Adrenal gland (tissue), 12 donors: ENCODE results near the gene GRIA1. TPM values are rescaled to one million over a fixed set of nuclear protein-coding genes. Genes with fewer than 3 reads are reported as not detected.

Source experiments
- DNase-seq, 7 donors: peaks; one replicate each; pipeline ENCODE4 v3.0.0-alpha.2; 2019 to 2020
- H3K27ac ChIP-seq, 5 donors: fragments of 200-600 bp; sonication (generic) in 4 of 5; 1 replicate in 3 of 5; 2 replicates in 2 of 5; pipeline versions ENCODE4 v1.5.1 to v1.8.0; 2016 to 2020; ENCODE audit warnings: mild to moderate bottlenecking in 1 of 5
- H3K27me3 ChIP-seq: fragments of 200-600 bp; 2 replicates; pipeline ENCODE4 v1.8.0; 2021
- H3K36me3 ChIP-seq, 2 donors: fragments of 200-600 bp; replicated peaks in 1 of 2; 1 replicate in 1 of 2; 2 replicates in 1 of 2; pipeline versions ENCODE4 v1.5.1 to v1.8.0; 2018 to 2022
- H3K4me1 ChIP-seq, 2 donors: fragments of 200-600 bp; replicated peaks in 1 of 2; 1 replicate in 1 of 2; 2 replicates in 1 of 2; pipeline versions ENCODE4 v1.5.1 to v1.8.0; 2018 to 2021
- H3K4me3 ChIP-seq, 4 donors: fragments of 200-600 bp; sonication (generic) in 3 of 4; one replicate each; pipeline ENCODE4 v1.5.1; 2016 to 2018
- H3K9me3 ChIP-seq, 3 donors: fragments of 200-600 bp; sonication (generic) in 1 of 3; replicated peaks in 1 of 3; 1 replicate in 2 of 3; 2 replicates in 1 of 3; pipeline versions ENCODE4 v1.5.1 to v1.8.0; 2016 to 2021
- CTCF ChIP-seq, 6 experiments: fragments of 450-650 bp in 4 of 6; fragments of 200-600 bp in 2 of 6; sonication (generic) in 1 of 6; IDR thresholded peaks; 1 replicate in 5 of 6; 2 replicates in 1 of 6; pipeline versions ENCODE4 v1.5.1 to v1.8.0; 2016 to 2021; ENCODE audit warnings: antibody characterized with exemption in 6 of 6, mild to moderate bottlenecking in 2 of 6, moderate library complexity in 1 of 6
- POLR2A ChIP-seq, 2 donors: fragments of 450-650 bp; IDR thresholded peaks; one replicate each; pipeline ENCODE4 v1.6.1; 2017; ENCODE audit warnings: antibody characterized with exemption in 2 of 2, mild to moderate bottlenecking in 2 of 2, moderate library complexity in 1 of 2
- WGBS, 4 donors: extraction: QIAGEN DNeasy Blood & Tissue Kit in 2 of 4; methylation state at CpG; one replicate each; pipeline versions ENCODE4 v1.1.5 to v1.1.7; 2013 to 2017; 5-methylcytosine and 5-hydroxymethylcytosine counted together
- intact Hi-C, 2 donors: fragments of 100-400 bp; cut with DNase I; formaldehyde crosslinking; loops; one replicate each; pipeline versions ENCODE4 v1.14.1 to v1.15.0; 2022 to 2023
- polyA plus RNA-seq, 3 donors: library from polyadenylated mRNA; stranded (reverse); fragments of 200-250 nt in 2 of 3; fragments of 350-450 nt in 1 of 3; fragmentation: Illumina TruSeq in 1 of 3; extraction: RNeasy Lipid Tissue Mini Kit (QIAGEN cat#74804) in 1 of 3; gene quantifications; one replicate each; pipeline ENCODE4 v1.2.3, GENCODE V29; 2013 to 2014
- total RNA-seq, 9 donors: library from RNA; depleted of rRNA in 4 of 9; stranded (reverse); fragments of >200 nt in 4 of 9; fragments of 120-200 nt in 1 of 9; fragmentation: NEBNext Ultra II Directional in 1 of 9; extraction: Animal tissue kit (Norgen Biotek cat#: 25700) in 1 of 9; gene quantifications; one replicate each; pipeline versions ENCODE4 v1.1.0 to v1.2.4, GENCODE V29; 2013 to 2023
- donor health status: healthy with polysubstance abuse.
- donor health status: Bipolar disorder and iron deficiency.
- donor health status: DM: yes; HTN: yes; CAD: no.
- donor health status: DM: no; HTN: no; CAD: no.
- donor health status: DM: no; HTN: no; CAD: no.
- donor health status: DM: yes; HTN: yes; CAD: no.

GRIA1 gene
- total and polyA plus RNA-seq, 12 donors, result 0.12 to 2.3 (median 0.86) TPM

GRCh38 chr5:153485641-153486040, 4.8 kb upstream of the GRIA1 start:
- no peak for DNase-seq
- Histone ChIP-seq H3K27me3 (no peaks in the 10 kb centered on the region), H3K4me3 (no peak overlapping the region), H3K27ac (no peak overlapping the region), H3K4me1 (no peaks in the 10 kb centered on the region), H3K9me3 (no peaks in the 10 kb centered on the region), H3K36me3 (no peaks in the 10 kb centered on the region)
- 48 to 80% (median 73%) methylated on average over 2 of the region's 2 CpGs for WGBS, 4 donors
- TF ChIP-seq CTCF (IDR thresholded peaks at IDR 0.05) (no peak), POLR2A (IDR thresholded peaks at IDR 0.05) (no peak)
- intact Hi-C loops, result no loop called here

- Histone ChIP-seq H3K4me3 (no peak overlapping the region), H3K4me1 (no peaks in the 10 kb centered on the region), H3K36me3 (no peaks in the 10 kb centered on the region), H3K27me3 (no peaks in the 10 kb centered on the region), H3K9me3 (no peaks in the 10 kb centered on the region), H3K27ac (no peak overlapping the region)
- DNase-seq, result no peak
- TF ChIP-seq POLR2A (IDR thresholded peaks at IDR 0.05) (no peak), CTCF (IDR thresholded peaks at IDR 0.05) (no peak)
- 65 to 72% (median 68%) methylated on average over 2 of the region's 2 CpGs for WGBS, 4 donors
- intact Hi-C loops, result no loop called here
Measured at GRCh38 chr5:153486771-153487170, 3.7 kb upstream of the GRIA1 start.

GRCh38 chr5:153489611-153490010, 859 bp upstream of the GRIA1 start:
- H3K27me3 ChIP-seq, result no peaks in the 10 kb centered on the region
- 77 to 90% (median 82%) methylated on average over 3 of the region's 3 CpGs for WGBS, 4 donors
- no peaks in the 10 kb centered on the region for H3K4me1 ChIP-seq
- intact Hi-C loops, result loop anchor here (5.0 to 10.0 kb wide), 3 partner anchors 223 to 475 kb away; no protein-coding TSS in a partner anchor
- no peaks in the 10 kb centered on the region for H3K9me3 ChIP-seq
- H3K27ac ChIP-seq, result no peak overlapping the region
- no peak for DNase-seq
- H3K36me3 ChIP-seq, result no peaks in the 10 kb centered on the region
- TF ChIP-seq CTCF (IDR thresholded peaks at IDR 0.05), result no peak
- TF ChIP-seq POLR2A (IDR thresholded peaks at IDR 0.05), result no peak
- H3K4me3 ChIP-seq, result no peak overlapping the region

GRCh38 chr5:153491038-153491744, 721 bp downstream of the GRIA1 start:
- 20 to 28% (median 26%) methylated on average over 14 of the region's 14 CpGs for WGBS, 4 donors
- TF ChIP-seq POLR2A (IDR thresholded peaks at IDR 0.05) (no peak), CTCF (IDR thresholded peaks at IDR 0.05) (no peak)
- Histone ChIP-seq H3K4me1 (no peaks in the 10 kb centered on the region), H3K9me3 (no peaks in the 10 kb centered on the region), H3K36me3 (no peaks in the 10 kb centered on the region), H3K4me3 (no peak overlapping the region), H3K27ac (no peak overlapping the region), H3K27me3 (no peaks in the 10 kb centered on the region)
- intact Hi-C loops, result loop anchor here (5.0 to 10.0 kb wide), 3 partner anchors 221 to 474 kb away; no protein-coding TSS in a partner anchor
- no peak for DNase-seq
